Measurements from ENCODE around the gene AKAP7. TPM values are rescaled to one million over a fixed set of nuclear protein-coding genes. Genes with fewer than 3 reads are reported as not detected.

Gene AKAP7
- polyA plus RNA-seq, 3 donors: 2.4 to 4.9 (median 3.4) TPM

DNA sequence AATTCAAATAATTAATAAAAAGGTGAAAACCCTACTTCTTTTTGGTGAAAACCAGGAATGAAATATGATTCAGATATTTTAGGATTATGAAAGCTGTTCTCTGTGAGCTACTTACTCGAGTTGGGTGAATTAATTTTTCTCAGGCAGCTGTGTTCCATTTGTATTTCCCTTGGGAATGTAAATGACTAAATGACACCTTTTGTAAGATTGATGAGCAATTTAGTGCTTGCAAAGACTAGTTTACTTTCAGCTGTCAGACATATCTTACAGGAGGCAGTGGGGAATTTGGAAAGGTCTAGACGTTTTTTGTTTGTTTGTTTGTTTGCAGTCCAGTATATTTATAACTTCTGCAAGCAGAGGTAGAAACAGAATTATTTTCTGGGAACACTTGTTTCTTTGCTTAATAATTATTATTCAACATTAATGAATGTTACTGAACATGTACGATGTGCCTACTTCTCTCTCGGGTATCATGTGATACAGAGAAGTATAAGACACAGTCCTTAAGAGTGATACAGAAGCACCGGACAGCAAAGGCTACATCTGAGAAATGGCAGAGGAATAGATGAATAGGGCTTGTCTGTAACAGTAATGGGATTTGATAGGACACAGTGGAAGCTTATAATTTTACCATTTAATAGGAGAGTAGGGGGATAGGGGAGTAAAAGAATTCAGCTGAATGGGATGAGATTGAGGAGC, 91.3 kb downstream of the AKAP7 start:
- peak overlapping the region in 1 of 7 donors; percentile 0 for H3K27ac Mint-ChIP-seq
- Histone ChIP-seq H3K27ac (ENCODE audit: low read depth in 1 of 2, low read length in 2 of 2) (no peak overlapping the region), H3K4me3 (replicated peaks in 1 of 3; ENCODE audit: low read depth in 2 of 3, low read length in 3 of 3) (no peak overlapping the region), H3K36me3 (replicated peaks in 1 of 2; ENCODE audit: control insufficient read depth in 1 of 2, insufficient read depth in 2 of 2, low read length in 2 of 2) (no peaks in the 10 kb centered on the region), H2AFZ (ENCODE audit: insufficient read depth, low read depth, low read length, poor library complexity, severe bottlenecking) (no peak overlapping the region), H3K27me3 (ENCODE audit: control insufficient read depth in 2 of 2, insufficient read depth in 2 of 2, low read length in 2 of 2) (no peaks in the 10 kb centered on the region), H3K4me1 (ENCODE audit: control insufficient read depth in 1 of 2, insufficient read depth in 2 of 2, low read length in 2 of 2) (no peaks in the 10 kb centered on the region), H4K20me1 (ENCODE audit: insufficient read depth, low read length) (no peaks in the 10 kb centered on the region), H3K79me2 (ENCODE audit: insufficient read depth, low read length) (no peaks in the 10 kb centered on the region), H3K9me3 (replicated peaks in 1 of 2; ENCODE audit: control insufficient read depth in 1 of 2, insufficient read depth in 1 of 2, low read length in 2 of 2) (no peaks in the 10 kb centered on the region), H3K4me2 (replicated peaks; ENCODE audit: extremely low read depth, low read length, poor library complexity, severe bottlenecking) (no peak overlapping the region), H3K9ac (ENCODE audit: insufficient read depth, low read length, poor library complexity, severe bottlenecking) (no peak overlapping the region)
- 100% methylated on average over 2 of the region's 5 CpGs for WGBS (ENCODE audit: insufficient coverage)
- H3K36me3 Mint-ChIP-seq: peaks cover 5 to 7% of the 10 kb centered on the region in 2 donors
- TF ChIP-seq, protein P1, sequence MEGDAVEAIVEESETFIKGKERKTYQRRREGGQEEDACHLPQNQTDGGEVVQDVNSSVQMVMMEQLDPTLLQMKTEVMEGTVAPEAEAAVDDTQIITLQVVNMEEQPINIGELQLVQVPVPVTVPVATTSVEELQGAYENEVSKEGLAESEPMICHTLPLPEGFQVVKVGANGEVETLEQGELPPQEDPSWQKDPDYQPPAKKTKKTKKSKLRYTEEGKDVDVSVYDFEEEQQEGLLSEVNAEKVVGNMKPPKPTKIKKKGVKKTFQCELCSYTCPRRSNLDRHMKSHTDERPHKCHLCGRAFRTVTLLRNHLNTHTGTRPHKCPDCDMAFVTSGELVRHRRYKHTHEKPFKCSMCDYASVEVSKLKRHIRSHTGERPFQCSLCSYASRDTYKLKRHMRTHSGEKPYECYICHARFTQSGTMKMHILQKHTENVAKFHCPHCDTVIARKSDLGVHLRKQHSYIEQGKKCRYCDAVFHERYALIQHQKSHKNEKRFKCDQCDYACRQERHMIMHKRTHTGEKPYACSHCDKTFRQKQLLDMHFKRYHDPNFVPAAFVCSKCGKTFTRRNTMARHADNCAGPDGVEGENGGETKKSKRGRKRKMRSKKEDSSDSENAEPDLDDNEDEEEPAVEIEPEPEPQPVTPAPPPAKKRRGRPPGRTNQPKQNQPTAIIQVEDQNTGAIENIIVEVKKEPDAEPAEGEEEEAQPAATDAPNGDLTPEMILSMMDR (IDR thresholded peaks at IDR 0.05): no peak
- intact Hi-C loops (cut with micrococcal nuclease): no loop called here
- H3K9me3 Mint-ChIP-seq: peaks cover 0 to 1% (median 0%) of the 10 kb centered on the region in 7 donors
- peaks cover 0 to 1% (median 0%) of the 10 kb centered on the region in 3 donors for H3K27me3 Mint-ChIP-seq (ENCODE audit: low read depth in 3 of 3)
- DNase-seq: no peak
- no peak overlapping the region for H3K4me3 Mint-ChIP-seq
- no peaks in the 10 kb centered on the region for H3K4me1 Mint-ChIP-seq

DNA sequence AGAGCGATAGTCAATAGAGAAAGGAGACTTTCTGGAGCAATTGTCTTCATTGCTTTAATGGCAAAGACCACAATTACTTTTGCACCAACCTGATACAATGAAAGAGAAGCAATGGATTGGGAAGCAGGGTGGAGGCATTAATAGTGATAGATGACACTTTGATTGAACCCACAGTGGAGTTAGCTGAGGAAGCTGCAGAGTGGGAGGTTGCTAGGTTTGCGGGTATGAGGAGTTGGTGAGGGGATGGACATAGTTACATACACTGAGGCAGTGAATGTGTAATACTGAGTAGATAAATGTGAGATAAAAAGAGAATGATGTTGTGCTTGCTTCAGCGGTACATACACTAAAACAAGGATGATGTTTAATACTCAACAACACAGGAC, 91.9 kb downstream of the AKAP7 start:
- no peak overlapping the region for H2AFZ ChIP-seq (ENCODE audit: insufficient read depth, low read depth, low read length, poor library complexity, severe bottlenecking)
- Mint-ChIP-seq H3K36me3 (peaks cover 2% of the 10 kb centered on the region in 2 donors), H3K4me1 (no peaks in the 10 kb centered on the region), H3K27me3 (ENCODE audit: low read depth in 3 of 3) (peaks cover 0 to 1% (median 0%) of the 10 kb centered on the region in 3 donors), H3K9me3 (peaks cover 0 to 1% (median 0%) of the 10 kb centered on the region in 7 donors), H3K4me3 (no peak overlapping the region), H3K27ac (peak overlapping the region in 1 of 7 donors; percentile 0)
- no peaks in the 10 kb centered on the region for H4K20me1 ChIP-seq (ENCODE audit: insufficient read depth, low read length)
- no peaks in the 10 kb centered on the region for H3K4me1 ChIP-seq (ENCODE audit: control insufficient read depth in 1 of 2, insufficient read depth in 2 of 2, low read length in 2 of 2)
- H3K9me3 ChIP-seq (replicated peaks in 1 of 2; ENCODE audit: control insufficient read depth in 1 of 2, insufficient read depth in 1 of 2, low read length in 2 of 2): no peaks in the 10 kb centered on the region
- no peaks in the 10 kb centered on the region for H3K36me3 ChIP-seq (replicated peaks in 1 of 2; ENCODE audit: control insufficient read depth in 1 of 2, insufficient read depth in 2 of 2, low read length in 2 of 2)
- H3K4me2 ChIP-seq (replicated peaks; ENCODE audit: extremely low read depth, low read length, poor library complexity, severe bottlenecking): no peak overlapping the region
- DNase-seq: no peak
- TF ChIP-seq, protein P1 (IDR thresholded peaks at IDR 0.05): no peak
- H3K4me3 ChIP-seq (replicated peaks in 1 of 3; ENCODE audit: low read depth in 2 of 3, low read length in 3 of 3): no peak overlapping the region
- no peaks in the 10 kb centered on the region for H3K27me3 ChIP-seq (ENCODE audit: control insufficient read depth in 2 of 2, insufficient read depth in 2 of 2, low read length in 2 of 2)
- no peak overlapping the region for H3K27ac ChIP-seq (ENCODE audit: low read depth in 1 of 2, low read length in 2 of 2)
- 86% methylated on average over 1 of the region's 3 CpGs for WGBS (ENCODE audit: insufficient coverage)
- H3K79me2 ChIP-seq (ENCODE audit: insufficient read depth, low read length): no peaks in the 10 kb centered on the region
- intact Hi-C loops (cut with micrococcal nuclease): no loop called here
- no peak overlapping the region for H3K9ac ChIP-seq (ENCODE audit: insufficient read depth, low read length, poor library complexity, severe bottlenecking)

All from CD14-positive monocyte (primary cell).